Ovary (tissue), 9 donors: ENCODE results near the gene ENPP5. TPM values are rescaled to one million over a fixed set of nuclear protein-coding genes. Genes with fewer than 3 reads are reported as not detected.
"Not testable (repeated sequence)": the region's sequence is repeated elsewhere in the genome, so short reads cannot be mapped to it uniquely, and the experiment has no call there.

Experiments
- DNase-seq, 5 donors: peaks; one replicate each; pipeline ENCODE4 v3.0.0-alpha.2; 2019 to 2020
- H3K27ac ChIP-seq, 2 donors: fragments of 200-600 bp; one replicate each; pipeline versions ENCODE4 v1.5.1 to v1.8.0; 2019 to 2022
- H3K27me3 ChIP-seq: fragments of 200-600 bp; one replicate; pipeline ENCODE4 v1.8.0; 2022
- H3K36me3 ChIP-seq: fragments of 200-600 bp; sonication (generic); one replicate; pipeline ENCODE4 v1.5.1; 2019
- H3K4me1 ChIP-seq: one replicate; pipeline ENCODE4 v1.8.1; 2013; ENCODE audit warnings: mild to moderate bottlenecking, moderate library complexity; ENCODE audit not compliant: insufficient read depth
- H3K4me3 ChIP-seq: fragments of 200-600 bp; sonication (generic); one replicate; pipeline ENCODE4 v1.5.1; 2017
- H3K9me3 ChIP-seq, 2 donors: fragments of 200-600 bp in 1 of 2; sonication (generic) in 1 of 2; one replicate each; pipeline versions ENCODE4 v1.5.1 to v1.8.1; 2013 to 2019; ENCODE audit warnings: mild to moderate bottlenecking in 1 of 2, moderate library complexity in 1 of 2
- CTCF ChIP-seq, 3 donors: fragments of 450-650 bp in 2 of 3; fragments of 200-600 bp in 1 of 3; IDR thresholded peaks; one replicate each; pipeline versions ENCODE4 v1.5.1 to v1.8.0; 2016 to 2022; ENCODE audit warnings: antibody characterized with exemption in 3 of 3, mild to moderate bottlenecking in 1 of 3
- EP300 ChIP-seq: sonication (generic); formaldehyde crosslinking; IDR thresholded peaks from one replicate; pipeline ENCODE4 v1.6.1; 2017; ENCODE audit warnings: antibody characterized with exemption
- POLR2A ChIP-seq: fragments of 450-650 bp; IDR thresholded peaks from one replicate; pipeline ENCODE4 v1.6.1; 2017; ENCODE audit warnings: antibody characterized with exemption, mild to moderate bottlenecking, moderate library complexity
- WGBS, 3 donors: extraction: QIAGEN DNeasy Blood & Tissue Kit in 1 of 3; methylation state at CpG; one replicate each; pipeline versions ENCODE4 v1.1.5 to v1.1.7; 2013 to 2017; 5-methylcytosine and 5-hydroxymethylcytosine counted together
- intact Hi-C, 4 donors: fragments of 100-400 bp; cut with DNase I; formaldehyde crosslinking; loops; one replicate each; pipeline versions ENCODE4 v1.11.0 to v1.15.1; 2022 to 2023
- polyA plus RNA-seq, 2 donors: library from polyadenylated mRNA; stranded (reverse); fragments of 200-250 nt in 1 of 2; fragments of 350-450 nt in 1 of 2; fragmentation: Illumina TruSeq in 1 of 2; extraction: RNeasy Lipid Tissue Mini Kit (QIAGEN cat#74804) in 1 of 2; gene quantifications; one replicate each; pipeline ENCODE4 v1.2.3, GENCODE V29; 2013 to 2014
- total RNA-seq, 7 donors: library from RNA; depleted of rRNA in 2 of 7; stranded (reverse); fragments of >200 nt in 2 of 7; fragmentation: NEBNext Ultra II Directional in 3 of 7; extraction: Animal tissue kit (Norgen Biotek cat#: 25700) in 3 of 7; gene quantifications; one replicate each; pipeline versions ENCODE4 v1.1.0 to v1.2.4, GENCODE V29; 2016 to 2023
- donor health status: DM: no; HTN: no; CAD: no; lungs with moderate emphysema.
- donor health status: DM: no; HTN: no; CAD: no.
- donor health status: Bipolar disorder and iron deficiency.
- donor health status: DM: yes; HTN: yes; CAD: no.
- donor health status: DM: no; HTN: no; CAD: no.
- donor health status: DM: yes; HTN: yes; CAD: no.

ENPP5 gene
- total and polyA plus RNA-seq, 9 donors, result 4.5 to 12.2 (median 8.2) TPM

DNA sequence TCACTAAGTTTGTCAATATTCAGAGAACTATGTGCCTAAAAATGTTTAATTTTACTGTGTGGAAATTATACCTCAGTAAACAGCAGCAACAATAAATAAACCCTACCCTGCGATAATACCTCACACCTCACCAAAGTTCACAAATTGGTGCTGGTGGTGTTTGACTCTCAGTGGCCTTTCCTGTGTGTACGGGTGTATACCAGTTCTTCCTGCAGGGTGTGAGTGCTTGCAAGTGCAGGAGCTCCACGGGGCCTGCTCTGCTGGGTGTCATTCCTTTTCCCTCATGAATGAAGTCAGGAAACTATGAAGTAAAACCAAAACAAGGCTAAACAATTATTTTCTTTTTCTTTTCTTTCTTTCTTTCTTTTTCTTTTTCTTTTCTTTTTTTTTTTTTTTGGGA lies 4.1 kb upstream of the ENPP5 start:
- no peak overlapping the region for H3K4me3 ChIP-seq
- no peak for DNase-seq
- intact Hi-C loops, result no loop called here
- no peak overlapping the region for H3K27ac ChIP-seq
- no peaks in the 10 kb centered on the region for H3K9me3 ChIP-seq
- no peak for TF ChIP-seq CTCF (IDR thresholded peaks at IDR 0.05)
- TF ChIP-seq EP300, result no peak
- TF ChIP-seq POLR2A, result no peak
- no peaks in the 10 kb centered on the region for H3K36me3 ChIP-seq
- no peaks in the 10 kb centered on the region for H3K27me3 ChIP-seq
- 74 to 80% (median 77%) methylated on average over 3 of the region's 3 CpGs for WGBS, 3 donors
- H3K4me1 ChIP-seq, result no peaks in the 10 kb centered on the region

DNA sequence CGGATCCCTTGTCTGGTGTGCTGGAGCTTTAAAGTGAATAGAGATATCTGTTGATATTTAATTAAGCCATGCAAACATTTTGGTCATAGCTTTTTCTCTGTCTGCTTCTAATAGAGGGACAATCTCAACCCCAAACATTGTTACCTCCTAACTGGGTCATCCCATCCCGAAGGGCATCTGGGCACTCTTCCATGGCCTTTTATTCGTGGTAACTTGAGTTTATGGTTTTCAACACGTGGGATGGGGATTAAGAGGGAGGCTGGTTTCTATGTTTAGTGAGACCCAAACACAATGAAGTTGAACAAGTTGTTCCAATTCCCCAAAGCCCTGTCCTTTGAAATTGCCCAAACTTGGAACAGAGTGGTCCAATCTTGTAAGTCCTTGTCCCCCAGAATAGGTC lies 1.4 kb upstream of the ENPP5 start:
- H3K36me3 ChIP-seq, result no peaks in the 10 kb centered on the region
- H3K9me3 ChIP-seq, result no peaks in the 10 kb centered on the region
- no peaks in the 10 kb centered on the region for H3K27me3 ChIP-seq
- no peak for DNase-seq
- no peak overlapping the region for H3K27ac ChIP-seq
- TF ChIP-seq POLR2A (no peak), EP300 (no peak), CTCF (IDR thresholded peaks at IDR 0.05) (no peak)
- WGBS, 3 donors, result 58 to 63% (median 61%) methylated on average over 4 of the region's 4 CpGs
- no peak overlapping the region for H3K4me3 ChIP-seq
- intact Hi-C loops, result no loop called here
- H3K4me1 ChIP-seq, result no peaks in the 10 kb centered on the region

DNA sequence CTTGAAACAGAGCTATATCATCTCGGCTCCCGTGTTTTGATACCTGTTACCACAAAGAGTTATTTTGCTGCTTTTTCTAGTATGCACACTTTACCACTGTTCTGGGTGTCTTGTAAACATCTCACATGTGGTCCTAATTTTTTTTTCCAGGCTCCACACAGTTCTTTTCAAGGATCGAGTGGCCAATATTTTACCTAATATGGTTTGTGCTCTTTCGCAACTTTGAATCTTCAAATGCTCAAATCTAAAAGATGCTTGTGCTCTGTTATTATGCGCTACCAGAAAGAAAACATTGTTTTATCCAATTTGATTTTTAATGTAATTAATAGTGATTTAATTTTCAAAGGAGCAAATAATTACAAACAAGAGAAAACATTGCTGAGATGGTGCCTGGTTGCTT lies 10.7 kb downstream of the ENPP5 start:
- TF ChIP-seq CTCF (IDR thresholded peaks at IDR 0.05) (no peak), EP300 (no peak), POLR2A (no peak)
- Histone ChIP-seq H3K27ac (no peak overlapping the region), H3K4me3 (no peak overlapping the region), H3K27me3 (no peaks in the 10 kb centered on the region), H3K4me1 (no peaks in the 10 kb centered on the region), H3K9me3 (no peaks in the 10 kb centered on the region), H3K36me3 (no peaks in the 10 kb centered on the region)
- no peak for DNase-seq
- intact Hi-C loops, result no loop called here
- WGBS, 3 donors, result 85 to 90% (median 87%) methylated on average over 5 of the region's 5 CpGs

DNA sequence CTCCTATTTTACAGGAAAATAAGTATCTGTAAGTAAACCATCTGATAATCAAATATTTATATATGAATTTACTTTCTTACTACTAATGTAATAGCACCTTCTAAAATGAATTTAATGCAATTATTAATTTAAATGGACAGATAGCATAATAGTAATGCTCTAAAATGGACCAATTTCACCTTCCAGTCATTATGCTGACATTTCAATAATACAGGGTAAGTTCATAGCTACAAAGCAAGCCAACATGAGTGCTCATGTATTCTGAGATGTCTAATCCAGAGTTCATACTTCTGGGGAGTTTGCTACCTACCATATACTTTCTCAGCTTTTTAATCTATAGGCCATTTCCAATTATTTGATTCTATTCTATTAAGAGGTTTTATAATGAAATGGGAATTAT lies 11.6 kb downstream of the ENPP5 start:
- intact Hi-C loops, result no loop called here
- Histone ChIP-seq H3K27ac (no peak overlapping the region), H3K4me1 (no peaks in the 10 kb centered on the region), H3K27me3 (no peaks in the 10 kb centered on the region), H3K4me3 (no peak overlapping the region), H3K9me3 (no peaks in the 10 kb centered on the region), H3K36me3 (no peaks in the 10 kb centered on the region)
- TF ChIP-seq EP300 (no peak), CTCF (IDR thresholded peaks at IDR 0.05) (no peak), POLR2A (no peak)
- DNase-seq, result no peak

DNA sequence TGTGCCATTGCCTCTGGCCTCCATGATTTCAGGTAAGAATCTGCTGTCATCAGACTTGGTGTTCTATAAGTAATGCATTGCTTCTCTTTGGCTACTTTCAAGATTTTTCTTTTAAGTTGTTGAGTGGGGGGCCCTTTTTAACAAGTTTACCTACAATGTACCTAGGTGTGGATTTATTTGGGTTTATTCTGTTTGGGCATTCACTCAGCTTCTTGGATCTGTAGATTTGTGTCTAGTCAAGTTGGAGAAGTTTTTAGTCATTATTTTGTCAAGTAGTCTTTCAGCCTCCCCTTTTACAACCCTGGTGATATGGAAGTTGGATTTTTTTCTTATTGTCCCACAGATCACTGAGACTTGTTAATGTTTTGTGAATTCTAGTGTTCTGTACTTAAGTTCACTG lies 14.1 kb downstream of the ENPP5 start:
- no peak overlapping the region for H3K27ac ChIP-seq
- no peak for DNase-seq

GRCh38 chr6:46149066-46149465 lies 21.7 kb downstream of the ENPP5 start:
- intact Hi-C loops, H3K4me1 ChIP-seq, H3K36me3 ChIP-seq, DNase-seq, H3K4me3 ChIP-seq, H3K9me3 ChIP-seq, H3K27me3 ChIP-seq, H3K27ac ChIP-seq: not testable (repeated sequence)
- WGBS, 3 donors, result 81 to 92% (median 87%) methylated on average over 3 of the region's 3 CpGs

More for the DNA sequence above, 14.1 kb downstream of the ENPP5 start:
- no peaks in the 10 kb centered on the region for H3K27me3 ChIP-seq
- no peaks in the 10 kb centered on the region for H3K36me3 ChIP-seq
- H3K4me1 ChIP-seq, result no peaks in the 10 kb centered on the region
- H3K4me3 ChIP-seq, result no peak overlapping the region
- TF ChIP-seq CTCF (IDR thresholded peaks at IDR 0.05), result no peak
- TF ChIP-seq EP300, result no peak
- no peak for TF ChIP-seq POLR2A
- no peaks in the 10 kb centered on the region for H3K9me3 ChIP-seq
- intact Hi-C loops, result no loop called here
